Measurements from ENCODE around the gene SLC25A41.
A peak's percentile ranks its signal among the peaks of the same experiment; 100 is the strongest.

SLC25A41 gene

GRCh38 chr19:6425732-6426620 lies 7.6 kb downstream of the SLC25A41 start:
- no peak for DNase-seq

- DNase-seq = peak; percentile 100
These were observed 8.4 kb downstream of the SLC25A41 start for GRCh38 chr19:6424939-6425731.

- DNase-seq = no peak
These were observed 9.2 kb downstream of the SLC25A41 start, which contains the start of gene KHSRP for GRCh38 chr19:6424195-6424938. Gene KHSRP, minus strand, starts transcription at chr19:6424811. Its CDS starts 110 bp downstream, at chr19:6424701.

- DNase-seq = no peak
These were observed 9.9 kb downstream of the SLC25A41 start for GRCh38 chr19:6423499-6424194.

GRCh38 chr19:6421075-6422014 lies 12.2 kb downstream of the SLC25A41 start:
- DNase-seq = no peak

- DNase-seq = no peak
These were observed 15.0 kb downstream of the SLC25A41 start for GRCh38 chr19:6418562-6418932.

- no peak for DNase-seq
These were observed 15.6 kb downstream of the SLC25A41 start for GRCh38 chr19:6417713-6418561.

GRCh38 chr19:6416658-6417405 lies 16.7 kb downstream of the SLC25A41 start:
- no peak for DNase-seq

- no peak for DNase-seq
These were observed 17.9 kb downstream of the SLC25A41 start for GRCh38 chr19:6415591-6416190.

GRCh38 chr19:6414793-6415590 lies 18.6 kb downstream of the SLC25A41 start:
- DNase-seq = no peak

GRCh38 chr19:6413721-6414643 lies 19.6 kb downstream of the SLC25A41 start:
- DNase-seq = no peak

- DNase-seq = no peak
These were observed 20.3 kb downstream of the SLC25A41 start for GRCh38 chr19:6413291-6413690.

GRCh38 chr19:6412447-6413091 lies 21.0 kb downstream of the SLC25A41 start:
- no peak for DNase-seq

- DNase-seq = no peak
These were observed 21.5 kb downstream of the SLC25A41 start for GRCh38 chr19:6412061-6412446.

GRCh38 chr19:6409346-6409745 lies 24.2 kb downstream of the SLC25A41 start:
- DNase-seq = no peak

- DNase-seq = no peak
These were observed 27.2 kb downstream of the SLC25A41 start for GRCh38 chr19:6406401-6406800.
